GM19324 (cell line): ENCODE results near the gene KCNQ2.

Source experiments
- ATAC-seq: cut with Tn5 transposase; IDR thresholded peaks from one replicate; pipeline ENCODE4 v1.9.1; 2021; ENCODE audit warnings: mild to moderate bottlenecking, moderate library complexity; ENCODE audit not compliant: unreplicated experiment, low FRiP score

Gene KCNQ2

GRCh38 chr20:63422653-63423052 is 49.8 kb downstream of the KCNQ2 start:
- ATAC-seq = no peak

GRCh38 chr20:63421913-63422312 is 50.5 kb downstream of the KCNQ2 start:
- ATAC-seq = no peak

GRCh38 chr20:63421094-63421692 is 51.3 kb downstream of the KCNQ2 start:
- ATAC-seq = no peak

GRCh38 chr20:63420359-63421093 is 51.9 kb downstream of the KCNQ2 start:
- ATAC-seq = no peak

- no peak for ATAC-seq
Measured at GRCh38 chr20:63419299-63419698, 53.2 kb downstream of the KCNQ2 start.

- no peak for ATAC-seq
Measured at GRCh38 chr20:63418617-63419016, 53.8 kb downstream of the KCNQ2 start.

GRCh38 chr20:63417738-63418120 is 54.7 kb downstream of the KCNQ2 start:
- no peak for ATAC-seq

GRCh38 chr20:63417097-63417737 is 55.2 kb downstream of the KCNQ2 start:
- ATAC-seq = no peak

GRCh38 chr20:63416631-63417030 is 55.8 kb downstream of the KCNQ2 start:
- ATAC-seq = no peak

- ATAC-seq = no peak
Measured at GRCh38 chr20:63415647-63416391, 56.6 kb downstream of the KCNQ2 start.

- no peak for ATAC-seq
Measured at GRCh38 chr20:63414720-63415430, 57.6 kb downstream of the KCNQ2 start.

GRCh38 chr20:63413963-63414684 is 58.3 kb downstream of the KCNQ2 start:
- no peak for ATAC-seq

GRCh38 chr20:63413323-63413722 is 59.1 kb downstream of the KCNQ2 start:
- no peak for ATAC-seq

- ATAC-seq = no peak
Measured at GRCh38 chr20:63412889-63413288, 59.6 kb downstream of the KCNQ2 start.

GRCh38 chr20:63411898-63412631 is 60.4 kb downstream of the KCNQ2 start:
- no peak for ATAC-seq

GRCh38 chr20:63411151-63411897 is 61.1 kb downstream of the KCNQ2 start:
- no peak for ATAC-seq

- no peak for ATAC-seq
Measured at GRCh38 chr20:63409834-63410435, 62.5 kb downstream of the KCNQ2 start.
